ENCODE measurements around the gene NAA40.
A peak's percentile ranks its signal among the peaks of the same experiment; 100 is the strongest.

NAA40 gene

GRCh38 chr11:63938479-63939396 lies at the start of gene NAA40:
Gene NAA40, plus strand, starts transcription at chr11:63939002. Its CDS starts 95 bp downstream, at chr11:63939097.
- peak; percentile 91 to 93 for DNase-seq (ENCODE audit: low read depth in 2 of 2)

- no peak for DNase-seq (ENCODE audit: low read depth in 2 of 2)
Measured at GRCh38 chr11:63889344-63889743, 49.5 kb upstream of the NAA40 start.

- no peak for DNase-seq (ENCODE audit: low read depth in 2 of 2)
Measured at GRCh38 chr11:63890368-63890767, 48.4 kb upstream of the NAA40 start.

GRCh38 chr11:63892228-63892627 lies 46.6 kb upstream of the NAA40 start:
- DNase-seq (ENCODE audit: low read depth in 2 of 2): no peak

GRCh38 chr11:63893355-63893754 lies 45.4 kb upstream of the NAA40 start:
- no peak for DNase-seq (ENCODE audit: low read depth in 2 of 2)

- DNase-seq (ENCODE audit: low read depth in 2 of 2): no peak
Measured at GRCh38 chr11:63896071-63896470, 42.7 kb upstream of the NAA40 start.

GRCh38 chr11:63897459-63898146 lies 41.2 kb upstream of the NAA40 start:
- DNase-seq (ENCODE audit: low read depth in 2 of 2): no peak

GRCh38 chr11:63901660-63902059 lies 37.1 kb upstream of the NAA40 start:
- no peak for DNase-seq (ENCODE audit: low read depth in 2 of 2)

- DNase-seq (ENCODE audit: low read depth in 2 of 2): no peak
Measured at GRCh38 chr11:63903884-63904283, 34.9 kb upstream of the NAA40 start.

GRCh38 chr11:63904743-63905142 lies 34.1 kb upstream of the NAA40 start:
- DNase-seq (ENCODE audit: low read depth in 2 of 2): no peak

- DNase-seq (ENCODE audit: low read depth in 2 of 2): no peak
Measured at GRCh38 chr11:63905179-63905578, 33.6 kb upstream of the NAA40 start.

- DNase-seq (ENCODE audit: low read depth in 2 of 2): no peak
Measured at GRCh38 chr11:63906087-63906486, 32.7 kb upstream of the NAA40 start.

- peak in 1 of 2 donors; percentile 41 for DNase-seq (ENCODE audit: low read depth in 2 of 2)
Measured at GRCh38 chr11:63906585-63906984, 32.2 kb upstream of the NAA40 start.

- no peak for DNase-seq (ENCODE audit: low read depth in 2 of 2)
Measured at GRCh38 chr11:63907063-63907462, 31.7 kb upstream of the NAA40 start.

GRCh38 chr11:63907808-63908530 lies 30.8 kb upstream of the NAA40 start:
- DNase-seq (ENCODE audit: low read depth in 2 of 2): no peak

GRCh38 chr11:63908631-63909401 lies 30.0 kb upstream of the NAA40 start:
- no peak for DNase-seq (ENCODE audit: low read depth in 2 of 2)

- DNase-seq (ENCODE audit: low read depth in 2 of 2): no peak
Measured at GRCh38 chr11:63909591-63910506, 29.0 kb upstream of the NAA40 start.

GRCh38 chr11:63910675-63911074 lies 28.1 kb upstream of the NAA40 start:
- DNase-seq (ENCODE audit: low read depth in 2 of 2): no peak

- DNase-seq (ENCODE audit: low read depth in 2 of 2): no peak
Measured at GRCh38 chr11:63911440-63911839, 27.4 kb upstream of the NAA40 start.

- DNase-seq (ENCODE audit: low read depth in 2 of 2): no peak
Measured at GRCh38 chr11:63911876-63912275, 26.9 kb upstream of the NAA40 start.
